Neural cell (in vitro differentiated cells): ENCODE measurements around the gene CENPVL1.
"Not testable (repeated sequence)": the region's sequence is repeated elsewhere in the genome, so short reads cannot be mapped to it uniquely, and the experiment has no call there.

Experiments
- EZH2 ChIP-seq: fragments of 200-600, 300-800 bp; shearing (Covaris generic), sonication (generic); IDR thresholded peaks from 2 replicates; pipeline ENCODE4 v1.6.1; 2014; ENCODE audit warnings: antibody characterized with exemption, low read length, borderline replicate concordance, mild to moderate bottlenecking; ENCODE audit not compliant: insufficient read depth, poor library complexity, severe bottlenecking
- RAD21 ChIP-seq: fragments of 450-650 bp; conservative IDR thresholded peaks from 2 replicates; pipeline ENCODE4 v1.6.1; 2014; ENCODE audit warnings: antibody characterized with exemption, mild to moderate bottlenecking, moderate library complexity
- SMC3 ChIP-seq: fragments of 450-650 bp; conservative IDR thresholded peaks from 2 replicates; pipeline ENCODE4 v1.6.1; 2014; ENCODE audit warnings: antibody characterized with exemption, mild to moderate bottlenecking, moderate library complexity; ENCODE audit not compliant: poor library complexity
- TAF1 ChIP-seq: IDR thresholded peaks from 2 replicates; pipeline ENCODE4 v1.6.1; 2012; ENCODE audit warnings: low read depth
- TF ChIP-seq, protein P1 (sequence below): fragments of 450-650 bp; IDR thresholded peaks from 2 replicates; pipeline ENCODE4 v1.5.1; 2014; ENCODE audit warnings: antibody characterized with exemption, mild to moderate bottlenecking, moderate library complexity; ENCODE audit not compliant: poor library complexity, severe bottlenecking
- TF ChIP-seq, protein P2 (sequence below): IDR thresholded peaks from 2 replicates; pipeline ENCODE4 v1.6.1; 2012; ENCODE audit warnings: borderline replicate concordance

DNA sequence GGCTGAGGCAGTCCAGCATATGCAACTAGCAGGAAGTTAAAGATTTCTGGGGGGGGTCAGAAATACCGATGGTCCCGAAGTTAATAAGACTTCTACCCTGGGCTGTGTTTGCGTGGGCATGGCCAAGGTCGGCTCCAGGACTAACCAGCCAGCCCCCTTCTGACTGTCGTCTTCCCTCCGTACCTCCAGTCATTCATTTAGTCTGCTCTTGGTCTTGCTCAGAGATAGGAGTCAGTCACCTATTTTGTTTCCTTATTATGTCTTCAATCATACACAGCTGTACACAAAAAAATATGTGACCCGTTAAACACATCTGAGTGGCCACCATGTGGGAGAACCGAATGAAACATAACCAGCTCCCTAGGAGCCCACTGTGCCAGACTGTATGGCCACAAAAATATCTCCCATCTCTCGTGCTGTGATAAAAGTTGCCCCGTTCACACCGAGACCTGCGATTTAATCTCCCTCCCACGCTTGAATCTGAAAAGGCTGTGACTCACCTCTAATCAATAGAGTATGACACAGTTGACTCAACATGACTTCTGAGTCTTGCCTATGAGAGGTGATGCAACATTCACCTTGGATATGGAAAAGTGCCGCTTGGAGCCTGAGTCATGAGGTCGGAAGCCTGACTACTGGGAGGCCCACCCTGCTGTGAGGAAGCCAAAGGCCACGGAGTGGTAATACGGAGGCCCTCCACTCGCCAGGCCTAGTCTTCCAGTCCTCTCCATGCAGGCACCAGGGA is 30.5 kb upstream of the CENPVL1 start:
- TF ChIP-seq, protein P1, sequence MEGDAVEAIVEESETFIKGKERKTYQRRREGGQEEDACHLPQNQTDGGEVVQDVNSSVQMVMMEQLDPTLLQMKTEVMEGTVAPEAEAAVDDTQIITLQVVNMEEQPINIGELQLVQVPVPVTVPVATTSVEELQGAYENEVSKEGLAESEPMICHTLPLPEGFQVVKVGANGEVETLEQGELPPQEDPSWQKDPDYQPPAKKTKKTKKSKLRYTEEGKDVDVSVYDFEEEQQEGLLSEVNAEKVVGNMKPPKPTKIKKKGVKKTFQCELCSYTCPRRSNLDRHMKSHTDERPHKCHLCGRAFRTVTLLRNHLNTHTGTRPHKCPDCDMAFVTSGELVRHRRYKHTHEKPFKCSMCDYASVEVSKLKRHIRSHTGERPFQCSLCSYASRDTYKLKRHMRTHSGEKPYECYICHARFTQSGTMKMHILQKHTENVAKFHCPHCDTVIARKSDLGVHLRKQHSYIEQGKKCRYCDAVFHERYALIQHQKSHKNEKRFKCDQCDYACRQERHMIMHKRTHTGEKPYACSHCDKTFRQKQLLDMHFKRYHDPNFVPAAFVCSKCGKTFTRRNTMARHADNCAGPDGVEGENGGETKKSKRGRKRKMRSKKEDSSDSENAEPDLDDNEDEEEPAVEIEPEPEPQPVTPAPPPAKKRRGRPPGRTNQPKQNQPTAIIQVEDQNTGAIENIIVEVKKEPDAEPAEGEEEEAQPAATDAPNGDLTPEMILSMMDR: not testable (repeated sequence)
- TF ChIP-seq RAD21, EZH2, TAF1, SMC3: not testable (repeated sequence)
- TF ChIP-seq, protein P2, sequence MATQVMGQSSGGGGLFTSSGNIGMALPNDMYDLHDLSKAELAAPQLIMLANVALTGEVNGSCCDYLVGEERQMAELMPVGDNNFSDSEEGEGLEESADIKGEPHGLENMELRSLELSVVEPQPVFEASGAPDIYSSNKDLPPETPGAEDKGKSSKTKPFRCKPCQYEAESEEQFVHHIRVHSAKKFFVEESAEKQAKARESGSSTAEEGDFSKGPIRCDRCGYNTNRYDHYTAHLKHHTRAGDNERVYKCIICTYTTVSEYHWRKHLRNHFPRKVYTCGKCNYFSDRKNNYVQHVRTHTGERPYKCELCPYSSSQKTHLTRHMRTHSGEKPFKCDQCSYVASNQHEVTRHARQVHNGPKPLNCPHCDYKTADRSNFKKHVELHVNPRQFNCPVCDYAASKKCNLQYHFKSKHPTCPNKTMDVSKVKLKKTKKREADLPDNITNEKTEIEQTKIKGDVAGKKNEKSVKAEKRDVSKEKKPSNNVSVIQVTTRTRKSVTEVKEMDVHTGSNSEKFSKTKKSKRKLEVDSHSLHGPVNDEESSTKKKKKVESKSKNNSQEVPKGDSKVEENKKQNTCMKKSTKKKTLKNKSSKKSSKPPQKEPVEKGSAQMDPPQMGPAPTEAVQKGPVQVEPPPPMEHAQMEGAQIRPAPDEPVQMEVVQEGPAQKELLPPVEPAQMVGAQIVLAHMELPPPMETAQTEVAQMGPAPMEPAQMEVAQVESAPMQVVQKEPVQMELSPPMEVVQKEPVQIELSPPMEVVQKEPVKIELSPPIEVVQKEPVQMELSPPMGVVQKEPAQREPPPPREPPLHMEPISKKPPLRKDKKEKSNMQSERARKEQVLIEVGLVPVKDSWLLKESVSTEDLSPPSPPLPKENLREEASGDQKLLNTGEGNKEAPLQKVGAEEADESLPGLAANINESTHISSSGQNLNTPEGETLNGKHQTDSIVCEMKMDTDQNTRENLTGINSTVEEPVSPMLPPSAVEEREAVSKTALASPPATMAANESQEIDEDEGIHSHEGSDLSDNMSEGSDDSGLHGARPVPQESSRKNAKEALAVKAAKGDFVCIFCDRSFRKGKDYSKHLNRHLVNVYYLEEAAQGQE: not testable (repeated sequence)
